Choroid plexus epithelial cell (primary cell): ENCODE data around the gene AP2A1.

ENCODE experiments used
- DNase-seq: peaks from one replicate; pipeline ENCODE4 v3.0.0-alpha.2; 2010; ENCODE audit warnings: low read depth
- H3K4me3 ChIP-seq: 2 replicates; pipeline ENCODE4 v1.5.1; 2011; ENCODE audit warnings: low read depth, mild to moderate bottlenecking, control low read depth, low read length, moderate library complexity
- TF ChIP-seq, protein P1 (sequence below): conservative IDR thresholded peaks from 2 replicates; pipeline ENCODE4 v1.5.1; 2011; ENCODE audit warnings: low read depth, mild to moderate bottlenecking, control low read depth, inconsistent platforms, low read length, moderate library complexity

The AP2A1 gene

DNA sequence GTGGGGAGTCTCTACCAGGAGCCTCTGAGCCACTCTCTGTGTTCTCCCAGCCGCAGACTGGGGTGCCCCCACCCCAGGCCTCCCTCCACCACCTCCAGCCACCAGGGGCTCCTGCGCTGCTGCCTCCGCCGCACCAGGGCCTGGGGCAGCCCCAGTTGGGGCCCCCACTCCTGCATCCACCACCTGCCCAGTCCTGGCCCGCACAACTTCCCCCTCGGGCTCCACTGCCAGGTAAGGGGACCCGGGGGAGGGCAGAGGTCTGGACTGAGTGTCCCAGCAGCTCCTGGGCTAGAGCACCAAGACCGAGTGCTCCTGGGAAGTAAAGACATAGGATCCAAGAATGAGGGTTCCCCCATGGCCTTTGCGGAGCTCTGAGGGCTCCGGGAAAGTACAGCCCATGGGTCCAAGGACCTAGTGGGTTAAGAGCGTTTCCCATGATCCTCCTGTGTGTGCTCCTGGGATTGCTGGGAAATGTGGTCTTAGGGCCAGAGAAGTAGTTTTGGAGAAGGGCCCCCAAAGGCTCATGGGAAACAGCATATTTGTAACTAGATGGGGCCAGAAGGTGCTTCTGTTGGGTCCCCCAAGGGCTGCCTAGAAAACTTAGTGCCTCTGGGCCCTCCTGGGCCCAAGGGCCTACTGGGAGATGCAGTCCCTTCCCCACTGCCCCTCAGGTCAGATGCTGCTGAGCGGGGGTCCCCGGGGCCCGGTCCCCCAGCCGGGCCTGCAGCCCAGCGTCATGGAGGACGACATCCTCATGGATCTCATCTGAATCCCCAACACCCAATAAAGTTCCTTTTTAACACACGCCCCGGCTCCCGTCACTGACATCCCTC lies 69.6 kb downstream of the AP2A1 start:
- TF ChIP-seq, protein P1, sequence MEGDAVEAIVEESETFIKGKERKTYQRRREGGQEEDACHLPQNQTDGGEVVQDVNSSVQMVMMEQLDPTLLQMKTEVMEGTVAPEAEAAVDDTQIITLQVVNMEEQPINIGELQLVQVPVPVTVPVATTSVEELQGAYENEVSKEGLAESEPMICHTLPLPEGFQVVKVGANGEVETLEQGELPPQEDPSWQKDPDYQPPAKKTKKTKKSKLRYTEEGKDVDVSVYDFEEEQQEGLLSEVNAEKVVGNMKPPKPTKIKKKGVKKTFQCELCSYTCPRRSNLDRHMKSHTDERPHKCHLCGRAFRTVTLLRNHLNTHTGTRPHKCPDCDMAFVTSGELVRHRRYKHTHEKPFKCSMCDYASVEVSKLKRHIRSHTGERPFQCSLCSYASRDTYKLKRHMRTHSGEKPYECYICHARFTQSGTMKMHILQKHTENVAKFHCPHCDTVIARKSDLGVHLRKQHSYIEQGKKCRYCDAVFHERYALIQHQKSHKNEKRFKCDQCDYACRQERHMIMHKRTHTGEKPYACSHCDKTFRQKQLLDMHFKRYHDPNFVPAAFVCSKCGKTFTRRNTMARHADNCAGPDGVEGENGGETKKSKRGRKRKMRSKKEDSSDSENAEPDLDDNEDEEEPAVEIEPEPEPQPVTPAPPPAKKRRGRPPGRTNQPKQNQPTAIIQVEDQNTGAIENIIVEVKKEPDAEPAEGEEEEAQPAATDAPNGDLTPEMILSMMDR: no peak
- no peak for DNase-seq
- H3K4me3 ChIP-seq: no peak overlapping the region

GRCh38 chr19:49837009-49837310 lies 70.2 kb downstream of the AP2A1 start:
- DNase-seq: peak; percentile 73
- TF ChIP-seq, protein P1: no peak
- H3K4me3 ChIP-seq: no peak overlapping the region

DNA sequence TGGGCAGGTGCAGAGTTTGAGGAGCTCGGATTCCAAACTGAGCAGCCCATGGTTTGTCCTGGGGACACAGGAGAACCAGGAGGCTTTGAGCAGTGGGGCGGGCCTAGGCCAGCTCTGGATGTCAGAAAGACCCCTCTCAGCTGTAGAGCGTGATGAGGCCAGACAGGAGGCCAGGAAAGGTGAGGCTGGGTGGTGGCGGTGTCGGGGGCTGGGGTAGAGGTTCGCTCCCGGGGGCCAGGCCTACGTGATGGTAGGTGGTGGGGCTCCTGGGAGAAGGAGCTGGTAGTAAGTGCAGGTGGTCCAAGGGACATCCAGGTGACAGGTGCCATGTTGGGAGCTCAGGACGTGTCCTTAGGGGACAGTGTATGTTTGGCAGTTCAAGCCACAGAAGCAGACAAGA lies 70.6 kb downstream of the AP2A1 start:
- no peak overlapping the region for H3K4me3 ChIP-seq
- TF ChIP-seq, protein P1: no peak
- DNase-seq: no peak

DNA sequence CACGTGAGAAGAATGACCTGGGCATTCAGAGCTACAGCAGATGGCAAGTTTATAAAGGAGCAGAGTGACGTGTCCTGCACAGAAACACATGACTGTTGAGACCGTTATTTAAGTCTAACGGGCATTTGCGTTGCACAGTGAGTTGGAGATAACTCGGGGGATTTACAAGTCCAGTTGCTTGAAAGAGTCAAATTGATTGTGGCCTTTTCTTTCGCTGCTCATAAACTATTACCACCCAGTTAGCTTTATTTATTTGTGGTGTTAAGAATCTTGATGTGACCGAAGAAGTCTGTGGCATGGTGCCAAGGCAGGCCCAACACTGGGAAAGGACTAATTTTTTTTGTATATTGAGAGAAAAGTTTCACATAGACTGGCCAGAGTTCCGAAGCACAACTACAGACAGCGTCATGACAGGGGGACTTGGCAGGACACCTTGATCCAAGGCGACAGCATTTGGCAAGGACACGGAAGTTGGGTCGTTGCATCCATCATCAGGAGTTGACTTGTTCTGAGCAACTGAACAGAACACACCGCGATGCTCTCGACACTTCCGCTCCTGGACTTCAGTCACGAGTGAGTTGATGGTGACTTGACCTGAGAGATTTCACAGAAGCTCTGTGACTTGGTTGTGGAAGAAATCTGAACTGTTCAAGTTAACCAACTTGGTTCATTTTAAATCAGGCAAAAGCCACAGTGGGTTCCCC lies 72.2 kb downstream of the AP2A1 start:
- no peak for DNase-seq
- TF ChIP-seq, protein P1: no peak
- no peak overlapping the region for H3K4me3 ChIP-seq

- TF ChIP-seq, protein P1: no peak
- DNase-seq: no peak
These were observed 72.9 kb downstream of the AP2A1 start for GRCh38 chr19:49839713-49840112.

DNA sequence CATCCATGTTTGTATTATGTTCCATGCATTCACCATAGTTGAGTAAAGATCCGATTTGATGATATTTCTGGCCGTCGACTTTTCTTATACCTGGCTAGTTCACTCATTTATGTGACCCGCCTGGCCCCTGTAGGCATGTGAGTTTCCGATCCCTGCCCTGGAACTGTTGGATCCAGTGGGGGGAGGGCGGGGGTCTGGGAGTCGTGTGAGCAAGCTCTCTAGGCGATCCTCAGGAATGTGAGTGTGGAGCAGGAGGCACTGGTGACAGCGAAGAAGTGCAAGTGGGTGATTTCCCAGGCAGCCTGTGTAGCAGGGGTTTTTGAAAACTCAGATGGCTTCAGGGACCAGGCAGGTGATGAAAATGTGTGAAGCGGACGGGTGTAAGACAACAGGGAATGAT lies 73.5 kb downstream of the AP2A1 start:
- no peak for DNase-seq
- H3K4me3 ChIP-seq: no peak overlapping the region
- TF ChIP-seq, protein P1: no peak

More at GRCh38 chr19:49839713-49840112, 72.9 kb downstream of the AP2A1 start:
- no peak overlapping the region for H3K4me3 ChIP-seq
